Prostate gland (tissue), 2 donors: ENCODE results near the gene SIX5.
A peak's percentile ranks its signal among the peaks of the same experiment; 100 is the strongest.

Source experiments
- POLR2AphosphoS5 ChIP-seq: sonication (generic); formaldehyde crosslinking; IDR thresholded peaks from one replicate; pipeline ENCODE4 v1.6.1; 2017; ENCODE audit warnings: antibody characterized with exemption
- TF ChIP-seq, protein P1 (sequence below), 4 experiments: fragments of 200-600 bp in 2 of 4; fragments of 450-650 bp in 2 of 4; sonication (generic) in 2 of 4; IDR thresholded peaks; 1 replicate in 3 of 4; 2 replicates in 1 of 4; pipeline ENCODE4 v1.5.1; 2016 to 2019; ENCODE audit warnings: antibody characterized with exemption in 4 of 4, mild to moderate bottlenecking in 2 of 4, moderate library complexity in 2 of 4

DNA sequence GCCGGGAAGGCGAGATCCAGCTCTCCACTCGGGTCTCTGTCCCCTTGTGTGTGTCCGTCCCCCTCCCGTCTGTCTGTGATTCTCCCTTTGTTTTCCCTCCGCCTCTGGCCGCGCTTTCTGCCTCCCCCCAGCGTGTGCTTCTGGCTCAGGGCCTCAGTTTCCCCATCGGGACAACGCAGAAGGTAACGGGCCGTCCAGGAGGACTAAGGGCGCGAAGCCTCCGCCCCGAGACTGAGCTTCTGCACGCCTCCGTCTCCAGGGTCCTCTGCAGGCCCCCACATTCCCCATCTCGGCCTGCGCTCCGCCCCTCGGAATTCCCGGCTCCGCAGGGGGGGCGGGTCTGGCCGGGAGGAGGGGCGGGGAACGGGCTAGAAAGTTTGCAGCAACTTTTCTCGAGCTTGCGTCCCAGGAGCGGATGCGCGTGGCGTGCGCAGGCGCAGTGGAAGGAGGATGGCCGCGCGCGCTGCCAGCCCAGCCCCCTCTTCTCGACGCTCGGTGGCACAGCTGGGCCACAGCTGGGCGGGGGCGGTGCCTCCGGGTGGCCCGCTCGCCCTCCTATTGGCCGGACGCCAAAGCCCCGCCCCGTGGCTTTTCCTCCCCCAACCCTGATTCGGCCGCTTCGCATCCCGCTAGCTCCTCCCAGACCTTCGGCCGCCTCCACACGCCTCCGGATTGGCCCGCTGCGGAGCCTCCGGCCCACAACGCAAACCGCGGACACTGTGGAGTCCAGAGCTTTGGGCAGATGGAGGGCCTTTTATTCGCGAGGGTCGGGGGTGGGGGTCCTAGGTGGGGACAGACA is at the start of gene SIX5:
- TF ChIP-seq, protein P1, sequence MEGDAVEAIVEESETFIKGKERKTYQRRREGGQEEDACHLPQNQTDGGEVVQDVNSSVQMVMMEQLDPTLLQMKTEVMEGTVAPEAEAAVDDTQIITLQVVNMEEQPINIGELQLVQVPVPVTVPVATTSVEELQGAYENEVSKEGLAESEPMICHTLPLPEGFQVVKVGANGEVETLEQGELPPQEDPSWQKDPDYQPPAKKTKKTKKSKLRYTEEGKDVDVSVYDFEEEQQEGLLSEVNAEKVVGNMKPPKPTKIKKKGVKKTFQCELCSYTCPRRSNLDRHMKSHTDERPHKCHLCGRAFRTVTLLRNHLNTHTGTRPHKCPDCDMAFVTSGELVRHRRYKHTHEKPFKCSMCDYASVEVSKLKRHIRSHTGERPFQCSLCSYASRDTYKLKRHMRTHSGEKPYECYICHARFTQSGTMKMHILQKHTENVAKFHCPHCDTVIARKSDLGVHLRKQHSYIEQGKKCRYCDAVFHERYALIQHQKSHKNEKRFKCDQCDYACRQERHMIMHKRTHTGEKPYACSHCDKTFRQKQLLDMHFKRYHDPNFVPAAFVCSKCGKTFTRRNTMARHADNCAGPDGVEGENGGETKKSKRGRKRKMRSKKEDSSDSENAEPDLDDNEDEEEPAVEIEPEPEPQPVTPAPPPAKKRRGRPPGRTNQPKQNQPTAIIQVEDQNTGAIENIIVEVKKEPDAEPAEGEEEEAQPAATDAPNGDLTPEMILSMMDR (IDR thresholded peaks at IDR 0.05), result peak in 1 of 4 experiments; percentile 13
- TF ChIP-seq POLR2AphosphoS5, result peak; percentile 99
